ENCODE results near the gene ITPKB. TPM values are rescaled to one million over a fixed set of nuclear protein-coding genes. Genes with fewer than 3 reads are reported as not detected.

ITPKB gene
- total RNA-seq, 1 donor from 2014 or later = 21.2 TPM

- Mint-ChIP-seq H3K9me3 (peaks cover 14% of the 10 kb centered on the region), H3K27ac (no peak overlapping the region), H3K36me3 (no peaks in the 10 kb centered on the region), H3K4me3 (no peak overlapping the region), H3K4me1 (peaks cover 4% of the 10 kb centered on the region), H3K27me3 (ENCODE audit: low read depth) (peaks cover 5% of the 10 kb centered on the region)
- no peak for TF ChIP-seq CTCF (IDR thresholded peaks at IDR 0.05; ENCODE audit: unreplicated experiment)
- DNase-seq (ENCODE audit: low spot score in 2 of 2, unreplicated experiment in 2 of 2) = no peak
These were observed 127.8 kb downstream of the ITPKB start for GRCh38 chr1:226611301-226611700.

- no peak for TF ChIP-seq CTCF (IDR thresholded peaks at IDR 0.05; ENCODE audit: unreplicated experiment)
- DNase-seq (ENCODE audit: low spot score in 2 of 2, unreplicated experiment in 2 of 2) = no peak
- no peak overlapping the region for H3K4me3 Mint-ChIP-seq
- H3K4me1 Mint-ChIP-seq = peaks cover 6% of the 10 kb centered on the region
- no peaks in the 10 kb centered on the region for H3K36me3 Mint-ChIP-seq
- H3K27me3 Mint-ChIP-seq (ENCODE audit: low read depth) = peaks cover 5% of the 10 kb centered on the region
- peaks cover 14% of the 10 kb centered on the region for H3K9me3 Mint-ChIP-seq
- H3K27ac Mint-ChIP-seq = no peak overlapping the region
These were observed 128.4 kb downstream of the ITPKB start for GRCh38 chr1:226610671-226611070.

- Mint-ChIP-seq H3K4me3 (no peak overlapping the region), H3K4me1 (peaks cover 12% of the 10 kb centered on the region), H3K36me3 (no peaks in the 10 kb centered on the region), H3K9me3 (peaks cover 11% of the 10 kb centered on the region), H3K27me3 (ENCODE audit: low read depth) (peaks cover 3% of the 10 kb centered on the region), H3K27ac (no peak overlapping the region)
- no peak for DNase-seq (ENCODE audit: low spot score in 2 of 2, unreplicated experiment in 2 of 2)
- no peak for TF ChIP-seq CTCF (IDR thresholded peaks at IDR 0.05; ENCODE audit: unreplicated experiment)
These were observed 129.1 kb downstream of the ITPKB start for GRCh38 chr1:226609836-226610455.

GRCh38 chr1:226608699-226609505 is 130.2 kb downstream of the ITPKB start:
- H3K9me3 Mint-ChIP-seq = peaks cover 6% of the 10 kb centered on the region

GRCh38 chr1:226607821-226608220 is 131.3 kb downstream of the ITPKB start:
- DNase-seq (ENCODE audit: low spot score in 2 of 2, unreplicated experiment in 2 of 2) = no peak
- Mint-ChIP-seq H3K36me3 (no peaks in the 10 kb centered on the region), H3K4me3 (no peak overlapping the region), H3K27ac (no peak overlapping the region), H3K9me3 (no peaks in the 10 kb centered on the region), H3K4me1 (peaks cover 33% of the 10 kb centered on the region), H3K27me3 (ENCODE audit: low read depth) (peaks cover 3% of the 10 kb centered on the region)
- TF ChIP-seq CTCF (IDR thresholded peaks at IDR 0.05; ENCODE audit: unreplicated experiment) = no peak

More at GRCh38 chr1:226608699-226609505, 130.2 kb downstream of the ITPKB start:
- peak; percentile 91 for TF ChIP-seq CTCF (IDR thresholded peaks at IDR 0.05; ENCODE audit: unreplicated experiment)
- Mint-ChIP-seq H3K36me3 (no peaks in the 10 kb centered on the region), H3K4me1 (peaks cover 23% of the 10 kb centered on the region), H3K4me3 (no peak overlapping the region), H3K27me3 (ENCODE audit: low read depth) (peaks cover 3% of the 10 kb centered on the region), H3K27ac (no peak overlapping the region)
- DNase-seq (ENCODE audit: low spot score in 2 of 2, unreplicated experiment in 2 of 2) = peak; percentile 67 to 82

All from mesothelial cell of epicardium (in vitro differentiated cells).